Measurements from ENCODE around the gene CEP72.

CEP72 gene

DNA sequence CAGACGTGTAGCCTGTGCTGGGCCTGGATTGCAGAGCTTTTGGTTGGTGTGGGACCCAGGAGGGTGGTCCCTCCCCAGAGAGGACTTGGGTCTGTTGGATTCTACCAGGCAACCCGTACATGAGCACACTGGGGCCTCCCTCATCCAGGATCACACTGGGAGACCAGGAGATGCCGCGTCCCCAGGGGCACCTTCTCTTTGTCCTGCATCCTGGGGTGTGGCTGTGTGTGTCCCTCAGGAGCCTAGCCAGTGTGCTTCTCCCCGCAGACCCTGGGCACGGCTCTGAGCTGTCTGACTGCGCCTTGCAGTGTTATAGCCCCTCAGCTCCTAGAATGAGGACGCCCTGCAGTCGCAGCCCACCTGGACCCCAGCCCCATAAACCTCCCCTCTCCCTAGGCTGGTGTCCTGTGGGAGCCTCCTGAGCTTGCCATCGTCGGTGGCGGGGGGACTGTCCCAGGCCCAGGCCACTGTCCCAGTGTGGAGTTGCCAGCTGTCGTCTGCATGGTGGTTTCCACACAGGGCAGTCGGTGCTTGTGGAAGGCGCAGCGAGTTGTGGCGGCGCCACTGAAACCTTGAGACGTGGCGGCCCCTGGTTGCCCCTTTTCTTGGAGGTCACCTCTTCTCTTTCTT lies 27.6 kb downstream of the CEP72 start:
- no peak for DNase-seq

DNA sequence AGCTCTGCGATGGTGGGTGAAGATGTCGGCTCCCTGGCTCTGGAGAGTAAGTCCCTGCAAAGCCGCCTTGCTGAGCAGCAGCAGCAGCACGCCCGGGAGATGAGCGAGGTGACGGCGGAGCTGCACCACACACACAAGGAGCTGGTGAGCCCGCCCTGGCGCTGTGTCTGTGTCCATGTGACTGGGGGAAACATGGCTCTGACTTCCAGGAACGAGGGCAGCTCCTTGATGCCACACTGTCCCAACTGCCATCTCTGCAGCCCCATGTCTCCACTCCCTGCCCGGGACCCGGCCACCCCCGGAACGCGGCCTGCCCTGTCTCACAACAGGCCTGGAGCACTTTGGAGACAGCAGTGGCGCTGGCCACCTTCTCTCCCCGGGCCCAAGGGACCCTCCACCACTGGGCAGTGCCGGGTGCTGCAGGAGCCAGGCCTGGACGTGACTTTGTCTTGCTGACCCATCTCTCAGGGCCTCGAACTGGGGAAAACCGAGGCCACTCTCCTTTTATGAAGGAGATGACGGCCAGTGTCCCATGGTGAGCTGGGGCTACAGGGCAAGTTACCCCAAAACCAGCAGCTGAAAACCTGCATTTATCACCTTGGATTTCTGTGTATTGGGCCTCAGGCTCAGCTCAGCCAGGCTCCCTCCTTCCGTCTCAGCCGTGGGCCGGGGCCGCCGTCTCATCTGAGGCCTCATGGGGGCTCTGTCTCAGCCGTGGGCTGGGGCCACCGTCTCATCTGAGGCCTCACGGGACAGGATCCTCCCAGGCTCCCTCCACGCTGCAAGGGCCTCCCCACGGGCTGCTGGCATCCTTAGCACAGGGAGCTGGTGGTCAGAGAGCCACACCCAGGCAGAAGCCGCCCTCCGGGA lies 28.6 kb downstream of the CEP72 start:
- DNase-seq: no peak

GRCh38 chr5:641331-641765 lies 29.2 kb downstream of the CEP72 start:
- DNase-seq: no peak

DNA sequence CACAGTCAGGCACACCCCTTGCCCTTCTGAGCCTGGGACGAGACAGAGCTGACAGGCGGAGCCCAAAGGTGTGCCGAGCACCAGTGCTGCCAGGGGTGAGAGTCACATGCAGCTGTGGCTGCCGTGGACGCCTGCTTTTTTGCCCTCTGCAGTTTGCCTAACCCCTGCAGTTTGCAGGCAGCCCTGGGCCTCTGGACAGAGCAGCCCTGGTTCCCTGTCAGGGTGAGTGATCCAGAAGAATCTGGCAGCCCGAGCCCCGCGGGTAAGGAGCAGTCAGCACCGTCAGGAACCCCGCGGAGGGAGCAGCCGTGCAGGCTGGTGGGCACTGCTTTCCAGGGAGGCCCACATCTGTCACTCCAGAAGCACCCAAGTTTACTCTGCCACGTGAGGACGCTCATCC lies 30.3 kb downstream of the CEP72 start:
- DNase-seq: no peak

GRCh38 chr5:643351-643801 lies 31.2 kb downstream of the CEP72 start:
- no peak for DNase-seq

DNA sequence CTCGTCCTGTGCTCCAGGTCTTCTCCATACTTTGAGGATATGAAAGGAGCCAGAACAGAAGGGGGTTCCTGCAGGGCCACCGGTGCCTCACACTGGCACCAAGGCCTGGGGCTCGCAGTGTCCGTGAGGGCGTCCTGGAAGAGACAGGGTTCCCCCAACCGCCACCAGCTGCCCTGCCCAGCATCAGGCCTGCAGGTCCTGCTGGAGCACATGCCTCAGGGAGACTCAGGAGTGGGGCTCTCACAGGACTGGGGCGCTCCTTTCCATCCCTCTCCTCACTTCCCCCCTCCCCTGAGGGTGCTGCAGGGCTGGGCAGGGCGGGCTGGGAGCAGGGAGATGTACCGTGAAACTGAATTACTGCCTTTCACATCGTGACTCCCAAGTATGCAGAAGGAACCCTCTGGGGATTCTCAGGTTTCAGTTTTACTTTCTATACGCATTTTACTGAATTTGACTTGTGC lies 31.7 kb downstream of the CEP72 start:
- DNase-seq: no peak

DNA sequence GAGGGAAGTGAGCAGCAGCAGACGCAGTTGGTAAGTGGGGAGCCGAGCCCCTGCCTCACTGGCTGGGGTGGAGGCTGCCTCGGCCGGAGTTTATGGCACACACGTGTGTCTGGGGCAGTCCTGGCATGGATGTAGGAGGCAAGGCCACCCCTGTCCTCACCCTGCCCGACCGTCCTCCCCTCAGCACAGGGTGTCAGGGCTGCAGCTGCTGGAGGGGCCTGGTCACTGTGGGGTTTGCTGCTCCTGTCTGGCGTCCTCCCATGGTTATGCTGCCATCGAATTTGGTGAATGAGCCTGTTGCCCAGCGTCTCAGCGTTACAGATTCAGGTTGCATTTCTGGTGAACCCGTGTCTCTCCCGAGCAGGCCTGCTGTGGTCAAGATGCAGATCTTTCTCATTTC lies 32.4 kb downstream of the CEP72 start:
- no peak for DNase-seq

DNA sequence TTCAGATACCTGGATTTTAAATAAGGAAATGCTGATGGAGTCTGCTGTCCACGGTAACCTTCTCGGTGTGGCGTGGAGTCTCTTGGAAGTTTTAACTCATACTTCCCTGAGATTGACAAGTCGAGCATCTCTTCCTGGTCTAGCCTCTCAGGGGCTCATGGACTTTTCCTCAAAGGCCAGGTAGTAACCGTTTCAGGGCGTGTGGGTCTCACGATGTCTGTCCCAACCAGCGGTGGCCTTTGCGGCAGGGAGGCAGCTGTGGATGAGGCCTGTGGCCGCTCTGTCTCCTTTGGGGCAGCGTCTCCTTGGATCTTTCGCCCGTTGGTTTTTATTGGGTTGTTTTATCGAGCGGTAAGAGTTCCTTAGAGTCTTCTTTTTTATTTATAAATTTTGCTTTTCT lies 32.8 kb downstream of the CEP72 start:
- DNase-seq: no peak

DNA sequence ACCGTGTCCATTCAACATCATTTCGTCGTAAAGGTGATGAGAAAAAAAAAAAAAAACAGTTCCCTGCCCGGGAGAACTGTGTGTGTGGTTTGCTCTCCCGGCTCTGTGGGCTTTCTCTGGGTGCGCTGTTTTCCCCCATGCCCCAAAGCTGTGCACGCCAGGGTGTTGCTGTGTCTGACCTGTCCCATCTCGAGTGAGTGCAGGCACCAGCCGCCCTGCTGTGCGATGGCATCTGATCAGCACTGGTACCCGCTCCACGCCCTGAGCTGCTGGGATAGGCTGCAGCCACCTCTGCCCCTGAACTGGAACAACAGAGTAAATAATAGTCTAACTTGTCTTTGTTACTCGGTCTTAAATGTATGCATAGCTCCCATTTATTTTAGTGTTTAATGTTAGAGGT lies 33.3 kb downstream of the CEP72 start:
- DNase-seq: no peak

DNA sequence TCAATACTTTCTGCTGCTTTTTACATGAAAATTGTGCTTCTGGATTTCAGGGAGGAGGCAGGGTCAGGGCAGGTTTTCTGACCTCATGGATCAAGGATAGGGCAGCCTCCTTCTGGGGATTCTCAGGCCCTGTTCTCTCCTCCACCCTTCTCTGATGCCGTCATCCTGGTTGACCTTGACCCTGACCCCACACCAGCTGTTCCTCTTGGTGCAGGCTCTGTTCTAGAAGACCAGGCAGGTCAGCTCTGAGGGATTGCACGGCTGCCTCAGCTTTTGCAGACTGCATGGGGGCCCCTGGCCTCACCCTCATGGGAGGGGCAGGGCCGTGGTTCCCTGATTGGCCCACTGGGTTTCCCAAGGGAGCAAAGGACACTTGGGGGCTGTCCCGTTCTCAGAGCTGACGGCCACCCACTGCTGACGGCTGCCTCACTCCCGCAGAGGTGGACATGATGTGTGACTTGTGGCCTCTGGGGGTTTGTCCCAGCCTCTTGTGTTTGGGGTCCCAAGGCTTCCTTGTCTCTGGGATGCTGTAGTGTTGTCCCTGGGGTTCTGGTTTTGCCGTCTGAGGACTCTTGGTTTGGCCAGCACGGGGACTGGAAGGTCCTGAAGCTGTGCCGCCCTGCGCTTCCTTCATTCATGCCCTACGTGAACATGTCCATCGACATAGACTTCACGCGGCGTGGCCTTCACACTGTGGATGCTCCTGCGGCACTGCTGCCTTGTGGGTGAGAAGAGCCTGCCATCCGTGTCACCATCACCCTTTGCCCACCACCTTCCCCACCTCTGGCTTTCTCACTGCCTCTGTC lies 34.5 kb downstream of the CEP72 start:
- DNase-seq: no peak

- DNase-seq: no peak
Measured at GRCh38 chr5:647311-647710, 35.2 kb downstream of the CEP72 start.

DNA sequence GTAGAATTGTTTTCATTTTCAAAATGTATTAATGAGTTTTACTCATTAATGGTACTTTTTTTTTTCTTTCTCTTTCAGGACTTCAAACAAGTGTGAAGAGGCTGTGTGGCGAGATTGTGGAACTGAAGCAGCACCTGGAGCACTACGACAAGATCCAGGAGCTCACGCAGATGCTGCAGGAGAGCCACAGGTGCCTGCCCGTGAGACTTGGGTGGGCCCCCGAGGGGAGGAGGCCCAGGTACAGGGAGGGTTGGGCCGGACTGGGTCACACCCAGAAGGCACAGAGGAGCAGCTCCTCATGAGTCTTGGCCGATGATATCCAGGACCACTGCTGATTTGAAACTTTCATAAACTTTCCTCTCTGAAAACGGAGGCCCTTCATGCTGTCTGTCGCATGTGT lies 35.6 kb downstream of the CEP72 start:
- no peak for DNase-seq

DNA sequence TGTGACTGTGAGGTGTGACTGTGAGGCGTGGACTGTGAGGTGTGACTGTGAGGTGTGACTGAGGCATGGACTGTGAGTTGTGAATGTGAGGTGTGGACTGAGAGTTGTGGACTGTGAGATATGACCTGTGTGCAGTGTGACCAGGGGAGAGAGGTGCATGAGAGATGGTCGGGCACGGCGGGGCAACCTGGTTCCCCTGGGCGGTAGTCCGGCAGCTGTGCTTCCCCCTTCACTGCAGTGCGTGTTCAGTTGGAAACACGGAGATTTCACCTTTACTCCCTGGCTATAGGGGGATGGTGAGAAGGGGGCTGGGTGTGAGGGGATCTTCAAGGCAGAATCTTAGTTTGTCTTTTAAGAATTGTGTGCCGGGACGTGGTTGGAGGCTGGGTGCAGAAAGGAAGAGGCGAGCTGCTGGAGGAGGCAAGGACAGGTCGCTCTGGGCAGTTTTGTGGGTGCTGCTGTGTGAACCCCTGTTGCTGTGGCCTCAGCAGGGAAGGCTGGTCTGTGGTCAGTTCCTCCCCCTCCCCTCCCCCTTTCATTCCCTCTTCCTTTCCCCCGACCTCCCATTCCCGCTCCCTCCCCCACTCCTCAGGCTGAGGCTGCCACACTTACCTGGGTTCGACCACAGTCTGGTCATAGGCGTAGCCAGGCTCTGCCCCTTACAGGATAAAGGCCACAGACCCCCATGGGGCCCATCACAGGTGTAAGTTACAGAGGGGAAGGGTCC lies 39.3 kb downstream of the CEP72 start:
- DNase-seq: no peak

DNA sequence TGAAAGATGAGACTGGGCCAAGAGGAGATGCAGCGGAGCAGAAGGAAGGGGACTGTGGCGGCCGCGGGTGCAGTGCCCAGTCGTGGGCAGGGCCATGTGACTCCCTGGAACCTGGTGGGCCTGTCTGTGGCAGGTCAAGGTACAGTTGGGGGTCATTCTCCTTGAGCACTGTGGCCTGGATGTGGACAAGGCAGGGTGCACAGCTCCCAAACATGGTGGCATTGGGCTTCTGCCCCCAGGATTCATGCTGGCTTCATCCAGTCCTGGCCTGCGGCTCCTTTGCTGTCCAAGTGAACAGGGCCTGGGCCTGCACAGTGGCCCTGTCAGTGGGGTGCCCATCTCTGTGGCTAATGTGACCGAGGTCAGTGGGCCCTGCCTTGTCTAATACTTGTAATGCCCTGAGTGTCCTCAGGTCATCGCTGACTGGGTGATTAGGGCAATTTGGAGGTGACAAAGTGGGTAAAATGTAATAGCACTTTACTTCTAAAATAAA lies 39.9 kb downstream of the CEP72 start:
- DNase-seq: no peak

DNA sequence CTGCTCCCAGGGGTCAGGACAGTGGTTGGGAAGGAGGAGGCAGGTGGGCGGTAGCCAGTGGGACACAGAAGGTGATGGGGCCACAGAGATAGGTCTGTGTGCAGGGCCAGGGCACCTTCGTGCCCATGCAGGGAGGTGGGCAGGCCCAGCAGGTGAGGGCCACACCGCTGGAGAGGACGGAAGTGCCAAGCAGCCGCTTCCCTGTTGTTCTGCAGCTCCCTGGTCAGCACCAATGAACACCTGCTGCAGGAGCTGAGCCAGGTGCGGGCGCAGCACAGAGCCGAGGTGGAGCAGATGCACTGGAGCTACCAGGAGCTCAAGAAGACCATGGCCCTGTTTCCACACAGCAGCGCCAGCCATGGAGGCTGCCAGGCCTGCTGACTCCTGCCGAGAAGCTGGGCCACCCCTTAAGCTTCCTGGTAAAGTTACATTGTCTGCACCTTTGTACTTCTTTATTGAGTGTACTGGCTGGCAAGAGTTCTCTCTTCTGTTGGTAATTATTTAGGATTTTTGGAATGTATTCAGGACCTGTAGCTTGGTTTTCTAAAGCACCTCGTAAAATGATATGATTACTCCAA lies 40.7 kb downstream of the CEP72 start:
- DNase-seq: no peak

DNA sequence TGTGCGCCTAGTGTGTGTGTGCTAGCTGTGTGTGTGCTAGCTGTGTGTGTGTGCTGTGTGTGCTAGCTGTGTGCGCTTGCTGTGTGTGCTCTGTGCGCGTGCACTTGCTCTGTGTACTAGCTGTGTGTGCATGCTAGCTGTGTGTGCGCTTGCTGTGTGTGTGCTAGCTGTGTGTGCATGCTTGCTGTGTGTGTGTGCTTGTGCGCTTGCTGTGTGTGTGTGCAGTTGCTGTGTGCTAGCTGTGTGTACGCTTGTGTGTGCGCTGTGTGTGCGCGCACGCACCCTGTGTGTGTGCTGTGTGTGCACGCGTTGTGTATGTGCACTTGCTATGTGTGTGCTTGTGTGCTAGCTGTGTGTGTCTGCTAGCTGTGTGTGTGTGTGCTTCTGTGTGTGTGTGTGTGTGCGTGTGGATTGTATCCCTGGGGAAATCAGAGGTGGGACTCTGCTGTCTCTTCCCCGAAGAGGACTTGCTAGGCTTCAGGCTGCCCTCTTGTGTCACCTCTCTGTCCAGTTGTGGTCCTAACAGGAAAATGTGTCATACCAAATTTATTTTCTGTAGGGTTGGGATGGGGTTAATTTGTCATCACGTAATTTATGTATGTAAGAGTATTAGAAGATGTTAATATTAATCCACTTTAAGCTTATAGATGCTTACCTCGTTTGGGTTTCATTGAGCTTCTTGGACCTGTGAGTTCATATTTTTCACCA lies 42.1 kb downstream of the CEP72 start:
- no peak for DNase-seq

GRCh38 chr5:655406-655805 lies 43.3 kb downstream of the CEP72 start:
- DNase-seq: no peak

DNA sequence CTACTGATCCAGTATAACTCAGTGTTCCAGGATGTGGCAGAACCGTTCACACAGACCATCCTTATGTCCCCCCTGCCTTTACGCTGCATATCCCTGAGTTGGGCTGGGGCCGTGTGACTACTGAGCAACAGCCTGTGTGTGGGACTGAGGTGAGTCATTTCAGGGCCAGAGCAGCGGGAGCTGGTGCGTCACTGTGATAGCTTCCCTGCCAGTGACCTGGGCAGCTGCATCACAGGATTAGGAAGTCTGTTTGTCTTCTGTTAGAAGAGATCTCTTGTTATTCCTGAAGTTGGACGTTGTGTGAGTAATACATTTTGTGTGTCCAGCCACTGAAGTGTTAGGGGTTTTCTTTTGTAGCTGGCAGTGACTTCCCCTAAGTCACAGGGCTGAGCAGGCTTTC lies 45.4 kb downstream of the CEP72 start:
- DNase-seq: no peak

- DNase-seq: no peak
Measured at GRCh38 chr5:658103-658502, 46.0 kb downstream of the CEP72 start.

GRCh38 chr5:659496-660263 lies 47.5 kb downstream of the CEP72 start:
- DNase-seq: no peak
